NCI-H1092 (cell line): ENCODE measurements around the gene ZBTB8A.
"Not testable (repeated sequence)": the region's sequence is repeated elsewhere in the genome, so short reads cannot be mapped to it uniquely, and the experiment has no call there.

Experiments used
- DNase-seq: peaks from one replicate; lab custom pipeline; 2025; lab: John Stamatoyannopoulos, UW

The ZBTB8A gene

DNA sequence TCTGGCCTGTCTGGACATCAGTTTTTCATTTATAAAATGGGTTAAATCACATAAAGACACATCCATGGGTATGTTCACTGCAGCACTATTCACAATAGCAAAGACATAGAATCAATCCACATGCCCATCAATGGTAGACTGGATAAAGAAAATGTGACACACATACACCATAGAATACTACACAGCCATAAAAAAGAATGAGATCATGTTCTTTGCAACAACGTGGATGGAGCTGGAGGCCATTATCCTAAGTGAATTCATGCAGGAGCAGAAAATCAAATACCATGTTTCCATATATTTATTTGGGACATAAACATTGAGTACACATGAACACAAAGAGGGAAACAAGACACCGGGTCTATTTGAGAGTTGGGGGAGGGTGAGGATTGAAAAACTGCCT lies 83.0 kb downstream of the ZBTB8A start:
- DNase-seq, result no peak

DNA sequence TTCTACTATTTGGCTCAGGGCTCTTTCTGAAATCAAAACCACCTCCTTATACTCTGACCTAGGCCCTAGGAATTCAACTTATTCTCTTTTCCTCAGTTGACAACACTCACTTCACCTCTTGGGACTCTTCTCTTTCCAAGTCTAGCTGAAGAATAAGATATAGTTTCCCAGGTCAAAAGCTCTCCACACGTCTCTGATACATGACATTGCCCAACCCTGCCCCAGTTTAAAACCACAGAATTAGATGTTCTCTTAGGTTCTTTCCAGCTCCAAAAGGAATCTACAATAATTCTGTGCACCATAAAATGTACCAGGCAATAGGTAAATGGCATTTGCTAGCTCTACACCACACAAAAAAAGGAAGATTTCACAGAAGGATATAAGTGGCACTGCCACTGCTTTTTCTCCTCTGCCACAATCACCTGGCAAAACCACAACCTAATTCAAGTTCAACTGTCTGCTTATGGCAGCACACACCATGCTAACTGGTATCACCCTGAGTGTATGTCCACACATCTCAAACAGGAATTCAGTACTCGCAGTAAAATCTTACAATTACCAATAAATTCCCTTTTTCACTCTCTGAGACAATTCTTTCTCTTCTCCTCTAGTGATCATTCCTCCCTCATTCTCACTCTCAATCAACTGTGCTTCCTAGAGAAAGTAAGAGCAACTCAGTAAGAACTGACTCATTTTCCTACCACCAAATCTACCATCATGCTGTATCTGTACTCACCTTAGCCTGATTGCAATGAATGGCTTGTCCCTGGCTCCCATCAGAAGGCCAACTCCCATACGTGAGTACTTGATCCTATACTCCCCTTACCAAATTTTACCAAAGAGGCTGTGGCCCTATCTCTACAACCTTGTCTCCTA lies 83.8 kb downstream of the ZBTB8A start:
- DNase-seq, result no peak

DNA sequence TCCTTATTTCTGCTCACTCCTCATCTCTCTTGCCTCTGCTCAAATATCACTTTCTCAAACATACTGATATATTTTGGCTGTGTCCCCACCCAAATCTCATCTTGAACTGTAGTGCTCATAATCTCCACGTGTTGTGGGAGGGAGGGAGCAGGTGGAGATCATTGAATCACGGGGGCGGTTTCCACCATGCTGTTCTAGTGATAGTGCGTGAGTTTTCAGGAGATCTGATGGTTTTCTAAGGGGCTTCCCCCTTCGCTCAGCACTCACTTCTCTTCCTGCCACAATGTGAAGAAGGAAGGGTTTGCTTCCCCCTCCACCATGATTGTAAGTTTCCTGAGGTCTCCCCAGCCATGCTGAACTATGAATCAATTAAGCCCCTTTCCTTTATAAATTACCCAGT lies 84.5 kb downstream of the ZBTB8A start:
- DNase-seq, result no peak

DNA sequence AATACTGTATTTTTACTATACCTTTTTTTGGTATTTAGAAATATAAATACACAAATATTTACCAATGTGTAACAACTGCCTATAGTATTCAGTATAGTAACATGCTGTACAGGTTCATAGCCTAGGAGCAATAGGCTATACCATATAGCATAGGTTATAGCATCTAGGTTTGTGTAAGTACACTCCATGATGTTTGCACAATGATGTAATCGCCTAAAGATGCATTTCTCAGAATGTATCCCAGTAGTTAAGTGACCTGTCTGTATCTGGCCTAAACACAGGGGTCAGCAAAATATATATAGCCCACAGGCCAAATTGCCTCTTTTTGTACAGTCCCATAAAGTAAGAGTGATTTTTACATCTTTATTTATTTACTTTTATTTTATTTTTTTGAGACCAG lies 86.9 kb downstream of the ZBTB8A start:
- no peak for DNase-seq

DNA sequence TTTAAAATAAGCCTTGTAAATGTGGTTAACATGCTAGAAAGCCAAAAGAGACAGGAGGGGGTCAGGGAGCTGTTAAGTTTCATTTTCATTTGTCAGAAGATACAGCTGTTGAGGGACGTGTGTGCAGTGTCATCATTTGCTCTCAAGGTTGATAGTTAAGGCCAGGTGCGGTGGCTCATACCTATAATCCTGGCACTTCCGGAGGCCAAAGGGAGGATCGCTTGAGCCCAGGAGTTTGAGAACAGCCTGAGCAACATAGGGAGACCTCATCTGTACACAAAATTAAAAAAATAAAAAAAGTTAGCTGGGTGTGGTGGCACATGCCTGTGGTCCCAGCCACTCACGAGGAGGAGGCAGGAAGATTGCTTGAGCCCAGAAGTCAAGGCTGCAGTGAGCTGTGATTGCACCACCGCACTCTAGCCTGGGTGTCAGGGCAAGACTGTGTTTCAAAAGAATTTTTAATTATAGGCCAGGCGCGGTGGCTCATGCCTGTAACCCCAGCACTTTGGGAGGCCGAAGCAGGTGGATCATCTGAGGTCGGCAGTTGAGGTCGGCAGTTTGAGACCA lies 88.5 kb downstream of the ZBTB8A start:
- no peak for DNase-seq

DNA sequence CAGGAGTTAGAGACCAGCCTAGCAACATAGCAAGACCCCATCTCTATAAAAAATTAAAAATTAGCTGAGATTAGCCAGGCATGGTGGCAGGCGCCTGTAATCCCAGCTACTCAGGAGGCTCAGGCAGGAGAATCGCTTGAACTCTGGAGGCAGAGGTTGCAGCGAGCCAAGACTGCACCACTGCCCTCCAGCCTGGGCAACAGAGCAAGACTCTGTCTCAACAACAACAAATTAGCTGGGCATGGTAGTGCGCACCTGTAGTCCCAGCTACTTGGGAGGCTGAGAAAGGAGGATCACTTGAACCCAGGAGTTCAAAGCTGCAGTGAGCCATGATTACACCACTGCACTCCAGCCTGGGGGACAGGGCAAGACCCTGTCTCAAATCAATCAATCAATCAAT lies 90.9 kb downstream of the ZBTB8A start:
- DNase-seq, result not testable (repeated sequence)

DNA sequence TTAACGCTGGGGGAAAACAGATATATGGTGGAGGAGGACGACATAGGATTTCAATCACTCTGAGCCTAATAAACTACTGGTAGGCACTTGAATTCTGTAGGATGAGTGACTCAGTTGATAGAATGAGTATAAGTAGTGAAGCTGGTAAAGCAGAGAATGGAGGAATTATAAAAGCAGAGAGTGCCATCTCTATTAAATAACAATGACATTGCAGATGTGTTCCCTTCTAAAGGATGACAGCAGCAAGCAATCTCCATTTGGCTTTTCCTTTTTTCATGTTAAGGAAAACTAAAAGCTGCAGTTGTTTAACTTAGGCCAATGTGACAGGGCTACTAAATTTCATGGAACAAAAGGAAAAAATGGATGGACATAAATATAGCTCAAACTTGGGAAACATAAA lies 93.6 kb downstream of the ZBTB8A start:
- DNase-seq, result no peak

DNA sequence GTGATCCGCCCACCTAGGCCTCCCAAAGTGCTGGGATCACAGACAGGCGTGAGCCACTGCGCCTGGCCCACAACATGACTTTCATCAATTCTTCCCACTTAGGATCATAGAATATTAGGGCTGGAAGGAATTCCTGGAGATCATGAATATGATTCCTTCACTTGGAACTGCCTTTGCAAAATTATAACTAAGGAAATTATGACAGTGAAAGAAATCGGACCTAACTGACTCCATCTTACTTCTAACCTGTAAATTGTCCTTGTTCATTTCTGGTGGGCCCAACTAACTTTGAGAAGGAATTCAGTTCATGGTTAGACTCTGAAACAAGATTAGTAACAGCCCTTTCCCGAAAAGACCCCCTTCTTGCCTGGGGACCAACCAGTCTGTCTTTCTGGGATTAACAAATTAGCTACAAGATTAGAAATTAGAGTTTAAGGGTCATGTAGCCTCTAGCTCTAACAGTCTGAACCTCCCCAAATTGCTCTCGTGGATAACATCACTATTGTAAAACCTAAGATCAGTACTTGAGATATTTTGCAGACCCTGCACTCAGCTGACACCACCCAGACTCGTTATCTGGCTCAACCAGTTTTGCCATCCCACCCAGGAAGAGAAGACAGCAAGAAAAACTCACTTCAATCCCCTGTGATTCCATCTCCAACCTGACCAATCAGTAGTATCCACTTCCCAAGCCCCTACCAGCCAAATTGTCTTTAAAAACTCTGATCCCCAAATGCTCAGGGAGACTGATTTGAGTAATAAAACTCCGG lies 96.5 kb downstream of the ZBTB8A start:
- no peak for DNase-seq

DNA sequence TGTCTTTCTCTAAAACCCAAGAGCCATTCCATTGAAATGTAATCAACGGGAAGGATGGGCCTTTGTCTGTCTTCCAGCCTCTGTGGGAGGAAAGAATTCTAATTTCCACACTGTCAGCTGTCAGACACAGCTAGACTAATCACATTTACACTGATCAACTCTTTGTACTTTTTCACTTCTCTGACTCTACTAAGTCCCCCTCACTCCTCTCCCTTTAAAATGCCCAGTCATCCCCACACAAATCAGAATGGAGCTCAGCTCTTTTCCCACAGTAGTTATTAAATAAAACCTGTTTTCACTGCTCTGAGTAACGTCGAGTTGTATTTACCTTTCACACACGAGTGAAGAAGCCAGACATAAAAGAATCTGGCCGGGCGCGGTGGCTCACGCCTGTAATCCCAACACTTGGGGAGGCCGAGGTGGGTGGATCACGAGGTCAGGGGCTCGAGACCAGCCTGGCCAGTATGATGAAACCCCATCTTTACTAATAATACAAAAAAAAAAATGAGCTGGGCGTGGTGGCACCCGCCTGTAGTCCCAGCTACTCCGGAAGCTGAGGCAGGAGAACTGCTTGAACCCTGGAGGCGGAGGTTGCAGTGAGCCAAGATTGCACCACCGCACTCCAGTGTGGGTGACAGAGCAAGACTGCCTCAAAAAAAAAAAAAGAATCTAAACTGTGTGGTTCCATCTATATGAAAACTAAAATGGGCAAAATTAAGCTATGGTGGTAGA lies 97.9 kb downstream of the ZBTB8A start:
- no peak for DNase-seq

DNA sequence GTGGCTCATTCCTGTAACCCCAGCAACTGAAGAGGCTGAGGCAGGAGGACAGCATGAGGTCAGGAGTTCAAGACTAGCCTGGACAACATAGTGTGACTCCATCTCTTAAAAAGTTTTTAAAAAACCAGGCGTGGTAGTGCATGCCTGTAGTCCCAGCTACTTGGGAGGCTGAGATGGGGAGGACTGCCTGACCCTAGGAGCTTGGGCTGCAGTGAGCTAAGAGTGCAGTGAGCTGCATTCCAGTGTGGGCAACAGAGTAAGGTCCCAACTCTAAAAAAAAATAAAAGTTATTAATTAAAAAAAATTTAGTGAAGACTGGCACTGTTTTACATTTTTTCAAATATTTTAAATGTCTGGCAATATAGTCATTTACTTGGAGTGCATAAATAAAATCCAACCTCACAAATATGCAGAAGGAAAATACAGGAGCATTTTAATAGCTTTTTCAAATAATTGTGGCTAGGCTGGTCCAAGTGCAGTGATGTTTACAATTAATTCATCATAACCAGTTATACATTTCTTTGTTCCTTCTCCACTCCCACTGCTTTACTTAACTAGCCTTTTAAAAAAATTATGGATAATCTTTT lies 100.4 kb downstream of the ZBTB8A start:
- DNase-seq, result no peak

DNA sequence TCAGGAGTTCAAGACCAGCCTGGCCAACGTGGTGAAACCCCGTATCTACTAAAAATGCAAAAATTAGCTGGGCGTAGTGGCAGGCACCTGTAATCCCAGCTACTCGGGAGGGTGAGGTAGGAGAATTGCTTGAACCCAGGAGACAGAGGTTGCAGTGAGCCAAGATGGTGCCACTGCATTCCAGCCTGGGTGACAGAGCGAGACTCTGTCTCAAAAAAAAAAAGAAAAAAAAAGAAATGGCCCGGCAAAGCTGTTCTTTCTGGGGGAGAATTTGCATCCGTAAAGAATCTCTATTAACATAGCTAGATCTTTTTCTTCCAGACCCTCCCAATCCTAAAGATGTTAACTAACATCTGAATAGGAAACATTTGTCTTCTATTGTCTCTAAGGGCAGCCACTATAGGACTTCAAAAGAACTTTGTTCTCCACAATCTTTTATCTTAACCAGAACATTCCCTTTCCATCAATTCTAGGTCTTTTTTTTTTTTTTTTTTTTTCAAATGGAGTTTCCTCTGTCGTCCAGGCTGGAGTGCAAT lies 103.1 kb downstream of the ZBTB8A start:
- DNase-seq, result not testable (repeated sequence)

DNA sequence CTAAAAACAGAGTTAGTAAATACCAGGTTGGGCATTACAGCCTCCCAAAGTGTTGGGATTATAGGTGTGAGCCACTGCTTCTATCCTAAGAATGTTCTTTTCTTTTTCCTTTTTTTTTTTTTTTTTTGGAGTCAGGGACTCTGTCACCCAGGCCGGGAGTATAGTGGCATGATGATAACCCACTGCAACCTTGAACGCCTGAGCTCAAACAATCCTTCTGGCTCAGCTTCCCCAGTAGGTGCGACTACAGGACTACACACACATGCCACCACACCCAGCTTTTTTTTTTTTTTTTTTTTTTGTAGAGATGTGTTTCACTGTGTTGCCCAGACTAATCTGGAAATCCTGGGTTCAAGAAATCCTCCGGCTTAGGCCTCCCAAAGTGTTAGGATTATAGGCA lies 105.2 kb downstream of the ZBTB8A start:
- no peak for DNase-seq

DNA sequence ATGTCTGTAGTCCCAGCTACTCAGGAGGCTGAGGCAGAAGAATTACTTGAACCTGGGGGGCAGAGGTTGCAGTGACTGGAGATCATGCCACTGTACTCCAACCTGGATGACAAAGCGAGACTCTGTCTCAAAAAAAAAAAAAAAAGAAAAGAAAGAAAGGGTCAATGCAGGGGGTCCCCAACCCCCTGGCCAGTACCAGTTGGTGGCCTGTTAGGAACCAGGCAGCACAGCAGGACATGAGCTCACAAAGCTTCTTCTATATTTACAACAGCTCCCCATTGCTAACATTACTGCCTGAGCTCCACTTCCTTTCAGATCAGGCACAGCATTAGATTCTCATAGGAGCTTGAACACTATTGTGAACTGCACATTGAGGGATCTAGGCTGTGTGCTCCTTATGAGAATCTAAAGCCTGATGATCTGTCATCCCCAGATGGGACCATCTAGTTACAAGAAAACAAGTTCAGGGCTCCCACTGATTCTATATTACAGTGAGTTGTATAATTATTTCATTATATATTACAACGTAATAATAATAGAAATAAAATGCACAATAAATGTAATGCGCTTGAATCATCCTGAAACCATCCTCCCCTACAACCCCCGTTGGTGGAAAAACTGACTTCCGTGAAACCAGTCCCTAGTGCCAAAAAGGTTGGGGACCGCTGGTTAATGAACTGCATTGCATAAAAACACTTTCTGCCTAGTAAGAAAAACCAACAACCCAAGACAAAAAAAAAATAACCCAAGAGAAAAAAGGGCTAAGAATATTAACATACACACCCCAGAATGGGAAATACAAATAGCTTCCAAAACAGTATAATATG lies 108.3 kb downstream of the ZBTB8A start:
- DNase-seq, result no peak

DNA sequence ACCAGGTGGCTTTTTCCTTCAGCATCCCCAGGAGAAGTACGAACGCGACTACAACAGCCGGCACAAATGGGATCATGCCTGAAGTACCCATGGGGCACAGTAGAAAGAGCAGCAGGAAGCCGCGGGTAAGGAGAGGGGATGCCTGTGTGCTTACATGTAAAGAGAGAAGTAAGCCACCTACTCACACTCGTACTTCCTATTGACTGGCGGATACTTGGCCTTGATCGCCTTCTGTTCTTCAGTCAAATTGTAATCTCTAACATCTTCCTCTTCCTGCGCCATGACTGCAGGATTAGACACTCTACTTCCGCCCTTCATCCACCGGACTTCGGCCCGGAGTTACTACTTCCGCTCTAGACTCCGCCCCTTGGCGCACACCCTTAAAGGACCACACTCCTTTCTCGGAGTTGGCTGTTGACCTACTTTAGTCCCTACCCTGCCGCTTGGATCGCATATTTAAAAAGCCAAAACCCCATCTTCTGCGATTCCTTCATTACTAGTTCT lies 111.1 kb downstream of the ZBTB8A start, which contains the start of gene ZBTB8OS:
ZBTB8OS (minus strand) TSS at position 303 of the 504 bp plus-strand sequence; CDS start at position 282, 21 bp downstream.
- peak; percentile 95 for DNase-seq

DNA sequence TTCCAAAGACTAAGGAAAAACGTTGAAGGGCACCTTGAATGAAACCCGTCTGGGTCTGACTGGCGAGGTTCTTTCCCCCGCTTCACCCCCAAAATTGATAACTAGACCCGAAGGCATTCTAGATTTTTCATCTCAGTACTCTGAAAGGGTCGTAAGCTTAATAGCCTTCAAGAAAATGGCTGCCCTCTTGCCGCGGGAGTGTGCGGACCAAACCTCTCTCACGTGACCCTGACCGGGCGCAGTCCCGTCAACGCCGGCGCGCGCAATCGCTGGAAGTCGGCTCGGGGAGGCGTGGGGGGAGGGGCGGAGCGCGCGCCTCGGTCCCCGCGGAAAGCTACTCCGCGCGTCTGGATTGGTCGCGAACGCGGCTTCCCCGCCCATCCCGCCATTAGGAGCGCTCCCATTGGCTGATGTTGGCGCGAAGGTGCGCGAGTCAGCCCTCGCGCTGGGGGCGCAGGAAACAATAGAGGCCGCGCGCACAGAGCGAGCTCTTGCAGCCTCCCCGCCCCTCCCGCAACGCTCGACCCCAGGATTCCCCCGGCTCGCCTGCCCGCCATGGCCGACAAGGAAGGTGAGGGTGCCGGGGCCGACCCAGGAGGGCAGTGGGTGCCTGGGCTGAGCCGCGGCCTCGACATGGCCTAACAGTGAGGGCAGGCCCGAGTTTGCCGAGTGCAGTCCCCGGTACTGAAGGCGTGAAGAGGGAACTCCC lies 111.7 kb downstream of the ZBTB8A start, which contains the start of gene RBBP4:
RBBP4 (plus strand) TSS at position 457 of the 709 bp plus-strand sequence; CDS start at position 556, 99 bp downstream.
- peak; percentile 99 for DNase-seq

DNA sequence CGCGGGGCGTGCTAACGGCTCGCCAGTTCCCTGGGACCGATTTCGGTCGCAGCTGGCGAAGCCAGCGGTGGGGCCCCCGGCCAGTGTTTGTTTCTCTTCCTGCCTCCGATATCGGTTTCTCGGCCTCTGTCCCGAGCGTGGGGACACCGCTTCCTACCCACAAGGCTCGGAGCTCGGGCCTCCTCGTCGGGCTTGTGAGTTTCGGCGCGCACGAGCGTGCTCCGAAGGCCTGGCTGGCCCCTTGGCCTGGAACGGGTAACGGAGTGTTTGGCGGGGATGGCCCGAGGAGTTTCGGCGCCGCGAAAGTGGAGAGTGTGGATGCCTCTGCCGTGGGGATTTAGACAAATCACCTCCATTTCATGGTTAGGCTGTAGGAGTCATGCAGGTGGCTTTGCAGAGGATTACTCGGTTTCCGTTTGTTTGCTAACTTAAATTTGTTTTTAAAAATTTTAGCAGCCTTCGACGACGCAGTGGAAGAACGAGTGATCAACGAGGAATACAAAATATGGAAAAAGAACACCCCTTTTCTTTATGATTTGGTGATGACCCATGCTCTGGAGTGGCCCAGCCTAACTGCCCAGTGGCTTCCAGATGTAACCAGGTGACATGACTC lies 112.3 kb downstream of the ZBTB8A start:
- DNase-seq, result peak; percentile 64

DNA sequence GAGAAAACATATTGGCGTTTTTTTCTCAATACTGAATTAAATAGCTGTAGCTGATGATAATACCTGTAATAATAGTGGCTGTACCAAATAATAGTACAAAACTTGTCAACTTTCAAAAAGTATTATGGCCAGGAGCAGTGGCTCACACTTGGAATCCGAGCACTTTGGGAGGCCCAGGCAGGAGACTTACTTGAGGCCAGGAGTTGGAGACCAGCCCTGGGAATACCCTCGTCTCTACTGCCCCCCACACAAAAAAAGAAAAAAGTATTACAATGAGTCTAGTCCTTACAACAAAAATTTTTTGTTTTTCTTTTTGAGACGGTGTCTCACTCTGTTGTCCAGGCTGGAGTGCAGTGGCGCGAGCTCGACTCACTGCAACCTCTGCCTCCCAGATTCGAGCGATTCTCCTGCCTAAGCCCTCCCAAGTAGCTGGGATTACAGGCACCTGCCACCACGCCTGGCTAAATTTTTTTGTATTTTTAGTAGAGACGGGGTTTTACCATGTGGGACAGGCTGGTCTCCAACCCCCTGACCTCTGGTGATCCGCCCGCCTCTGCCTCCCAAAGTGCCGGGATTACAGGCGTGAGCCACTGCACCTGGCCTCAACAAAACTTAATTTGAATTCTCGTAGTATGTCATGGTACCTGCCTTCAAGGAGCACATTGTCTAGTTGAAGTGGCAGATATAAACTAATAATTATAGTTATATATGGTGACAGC lies 113.2 kb downstream of the ZBTB8A start:
- no peak for DNase-seq
